Measurements from ENCODE around the gene RPL4. TPM values are rescaled to one million over a fixed set of nuclear protein-coding genes. Genes with fewer than 3 reads are reported as not detected.

Gene RPL4
- total RNA-seq: 1,000 to 10,000 TPM; 4,419 to 4,492 TPM
- polyA plus RNA-seq: 1,182 TPM

DNA sequence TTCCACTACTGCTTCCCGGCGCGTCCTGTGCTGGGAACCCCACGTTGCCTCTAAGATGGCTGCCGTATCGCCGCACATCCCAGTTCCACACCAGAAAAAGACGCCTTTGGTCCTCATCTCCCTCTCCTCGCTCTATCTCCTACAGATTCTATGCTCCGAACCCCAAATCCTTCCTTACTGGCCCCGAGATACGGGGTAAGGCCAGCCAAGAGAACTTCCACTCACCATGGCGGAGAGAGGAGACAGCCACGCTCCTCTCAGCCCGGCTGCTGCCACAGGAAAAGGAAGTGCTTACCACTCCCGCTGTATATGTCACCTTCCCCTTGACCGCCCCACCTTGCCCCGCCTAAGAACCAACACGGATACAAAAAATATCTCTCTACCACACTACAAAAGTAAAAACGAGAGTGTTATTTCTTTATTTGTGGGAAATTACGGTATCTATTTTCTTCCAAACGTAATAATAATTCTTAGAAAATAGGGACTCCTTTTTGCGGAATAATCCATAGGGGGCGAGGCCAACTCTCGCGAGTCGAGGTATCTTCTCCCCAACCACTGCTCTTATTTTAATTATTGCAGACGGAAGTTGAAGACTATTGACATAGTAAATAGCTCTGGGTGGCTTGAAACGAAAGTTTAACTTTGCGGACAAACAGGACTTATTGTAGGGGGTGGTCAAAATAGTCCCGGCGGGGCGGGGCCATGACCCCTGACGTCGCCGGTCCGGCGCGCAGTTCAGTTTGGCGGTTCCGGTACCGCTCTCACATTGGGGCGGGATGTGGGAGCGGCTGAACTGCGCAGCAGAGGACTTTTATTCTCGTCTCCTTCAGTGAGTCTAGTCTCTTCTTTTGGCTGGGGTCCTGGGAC, at the start of gene RPL4, which contains the start of gene ZWILCH:
TSS of gene RPL4 (minus strand) at position 293 of the 867 bp plus-strand sequence. CDS start at position 228, 65 bp downstream.
TSS of gene ZWILCH (plus strand) at position 764 of the 867 bp plus-strand sequence. CDS start at position 777, 13 bp downstream.
- peaks cover 8 to 56% (median 12%) of the 10 kb centered on the region in 3 donors for H3K36me3 Mint-ChIP-seq
- H3K27me3 ChIP-seq (ENCODE audit: insufficient read depth, low read length, poor library complexity, severe bottlenecking): no peaks in the 10 kb centered on the region
- POLR2A ChIA-PET: interaction anchor here (0.6 to 1.4 kb wide), 9 partner anchors 8 to 770 kb away, joined by 3 to 5 read pairs (median 3); partner anchors contain the start of genes MAP2K1 and SNAPC5
- peaks cover 43 to 66% (median 56%) of the 10 kb centered on the region in 3 donors for H3K4me1 Mint-ChIP-seq
- CTCF ChIA-PET: interaction anchor here (1.0 to 2.6 kb wide), 3 partner anchors 10 to 118 kb away, joined by 3 to 9 read pairs (median 3); partner anchors contain the start of gene MAP2K1
- H3K27ac ChIP-seq (ENCODE audit: low read depth, low read length): peak within 1 kb of the TSS; percentile 96
- peaks cover 27% of the 10 kb centered on the region for H3K4me1 ChIP-seq (ENCODE audit: insufficient read depth, low read length)
- no peaks in the 10 kb centered on the region for H3K9me3 Mint-ChIP-seq
- DNase-seq: peak; percentile 75 to 88 (median 85)
- H3K9me3 ChIP-seq (ENCODE audit: low read length): no peaks in the 10 kb centered on the region
- peak within 1 kb of the TSS; percentile 93 to 100 (median 98) for H3K27ac Mint-ChIP-seq
- peak within 1 kb of the TSS; percentile 93 to 100 (median 98) for H3K4me3 Mint-ChIP-seq
- peaks cover 35% of the 10 kb centered on the region for H3K36me3 ChIP-seq (ENCODE audit: insufficient read depth, low read length)
- peaks cover 0 to 6% of the 10 kb centered on the region in 2 donors for H3K27me3 Mint-ChIP-seq
- peak within 1 kb of the TSS; percentile 69 for H3K4me3 ChIP-seq (ENCODE audit: low read length)

GRCh38 chr15:66545255-66545654, 40.6 kb upstream of the RPL4 start:
- Histone ChIP-seq H3K4me1 (ENCODE audit: insufficient read depth, low read length) (no peaks in the 10 kb centered on the region), H3K4me3 (ENCODE audit: low read length) (no peak overlapping the region), H3K27me3 (ENCODE audit: insufficient read depth, low read length, poor library complexity, severe bottlenecking) (no peaks in the 10 kb centered on the region), H3K36me3 (ENCODE audit: insufficient read depth, low read length) (peaks cover 9% of the 10 kb centered on the region), H3K27ac (ENCODE audit: low read depth, low read length) (no peak overlapping the region), H3K9me3 (ENCODE audit: low read length) (no peaks in the 10 kb centered on the region)
- no peak overlapping the region for H3K27ac Mint-ChIP-seq
- POLR2A ChIA-PET: no interaction called here
- H3K36me3 Mint-ChIP-seq: peaks cover 11 to 36% (median 21%) of the 10 kb centered on the region in 3 donors
- DNase-seq: no peak
- no peaks in the 10 kb centered on the region for H3K9me3 Mint-ChIP-seq
- CTCF ChIA-PET: no interaction called here
- H3K4me3 Mint-ChIP-seq: no peak overlapping the region
- H3K4me1 Mint-ChIP-seq: no peaks in the 10 kb centered on the region
- no peaks in the 10 kb centered on the region for H3K27me3 Mint-ChIP-seq

- no peaks in the 10 kb centered on the region for H3K4me1 Mint-ChIP-seq
- Histone ChIP-seq H3K36me3 (ENCODE audit: insufficient read depth, low read length) (peaks cover 9% of the 10 kb centered on the region), H3K27ac (ENCODE audit: low read depth, low read length) (no peak overlapping the region), H3K4me1 (ENCODE audit: insufficient read depth, low read length) (no peaks in the 10 kb centered on the region), H3K9me3 (ENCODE audit: low read length) (no peaks in the 10 kb centered on the region), H3K27me3 (ENCODE audit: insufficient read depth, low read length, poor library complexity, severe bottlenecking) (no peaks in the 10 kb centered on the region), H3K4me3 (ENCODE audit: low read length) (no peak overlapping the region)
- CTCF ChIA-PET: no interaction called here
- H3K27me3 Mint-ChIP-seq: no peaks in the 10 kb centered on the region
- peaks cover 19 to 41% (median 24%) of the 10 kb centered on the region in 3 donors for H3K36me3 Mint-ChIP-seq
- H3K27ac Mint-ChIP-seq: no peak overlapping the region
- no peak for DNase-seq
- POLR2A ChIA-PET: no interaction called here
- no peaks in the 10 kb centered on the region for H3K9me3 Mint-ChIP-seq
- no peak overlapping the region for H3K4me3 Mint-ChIP-seq
These were observed 38.2 kb upstream of the RPL4 start for GRCh38 chr15:66542896-66543295.

- DNase-seq: no peak
- Mint-ChIP-seq H3K27ac (no peak overlapping the region), H3K9me3 (no peaks in the 10 kb centered on the region), H3K4me1 (no peaks in the 10 kb centered on the region), H3K36me3 (peaks cover 12 to 54% (median 17%) of the 10 kb centered on the region in 3 donors), H3K27me3 (no peaks in the 10 kb centered on the region), H3K4me3 (no peak overlapping the region)
- ChIA-PET CTCF (no interaction called here), POLR2A (no interaction called here)
- H3K27me3 ChIP-seq (ENCODE audit: insufficient read depth, low read length, poor library complexity, severe bottlenecking): no peaks in the 10 kb centered on the region
- H3K4me1 ChIP-seq (ENCODE audit: insufficient read depth, low read length): no peaks in the 10 kb centered on the region
- H3K9me3 ChIP-seq (ENCODE audit: low read length): no peaks in the 10 kb centered on the region
- H3K4me3 ChIP-seq (ENCODE audit: low read length): no peak overlapping the region
- H3K27ac ChIP-seq (ENCODE audit: low read depth, low read length): no peak overlapping the region
- no peaks in the 10 kb centered on the region for H3K36me3 ChIP-seq (ENCODE audit: insufficient read depth, low read length)
These were observed 30.4 kb upstream of the RPL4 start for GRCh38 chr15:66535056-66535455.

DNA sequence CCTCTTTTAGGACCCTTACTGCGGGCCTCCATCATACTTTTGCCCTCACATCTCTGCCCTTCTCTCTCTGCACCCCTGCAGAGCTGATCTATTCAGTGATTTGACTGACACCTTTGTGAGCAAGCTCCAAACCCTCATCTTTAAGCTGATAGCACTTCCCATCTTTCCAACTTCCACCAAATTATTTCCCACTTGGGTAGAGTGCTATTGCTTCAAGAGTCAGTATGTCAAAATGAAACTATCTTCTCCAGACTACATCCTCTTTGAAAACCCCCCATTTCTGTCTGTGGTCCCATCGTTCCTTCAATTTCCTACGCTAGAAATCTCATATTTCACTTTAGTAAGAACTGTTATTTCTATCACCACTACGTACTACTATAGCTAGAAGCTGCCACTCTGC, 20.2 kb upstream of the RPL4 start:
- Mint-ChIP-seq H3K36me3 (peaks cover 9 to 64% (median 14%) of the 10 kb centered on the region in 3 donors), H3K9me3 (no peaks in the 10 kb centered on the region), H3K4me3 (no peak overlapping the region), H3K27ac (peak overlapping the region in 3 of 8 donors; percentile 62 to 83 (median 79)), H3K27me3 (no peaks in the 10 kb centered on the region), H3K4me1 (peaks cover 0 to 1% (median 0%) of the 10 kb centered on the region in 3 donors)
- ChIA-PET CTCF (interaction anchor here (0.9 to 1.3 kb wide), 2 partner anchors 19 to 26 kb away, joined by 3 to 4 read pairs; partner anchors contain the start of gene ZWILCH), POLR2A (no interaction called here)
- H3K4me3 ChIP-seq (ENCODE audit: low read length): no peak overlapping the region
- no peaks in the 10 kb centered on the region for H3K4me1 ChIP-seq (ENCODE audit: insufficient read depth, low read length)
- H3K27me3 ChIP-seq (ENCODE audit: insufficient read depth, low read length, poor library complexity, severe bottlenecking): no peaks in the 10 kb centered on the region
- H3K9me3 ChIP-seq (ENCODE audit: low read length): no peaks in the 10 kb centered on the region
- no peak for DNase-seq
- peaks cover 3% of the 10 kb centered on the region for H3K36me3 ChIP-seq (ENCODE audit: insufficient read depth, low read length)
- no peak overlapping the region for H3K27ac ChIP-seq (ENCODE audit: low read depth, low read length)

DNA sequence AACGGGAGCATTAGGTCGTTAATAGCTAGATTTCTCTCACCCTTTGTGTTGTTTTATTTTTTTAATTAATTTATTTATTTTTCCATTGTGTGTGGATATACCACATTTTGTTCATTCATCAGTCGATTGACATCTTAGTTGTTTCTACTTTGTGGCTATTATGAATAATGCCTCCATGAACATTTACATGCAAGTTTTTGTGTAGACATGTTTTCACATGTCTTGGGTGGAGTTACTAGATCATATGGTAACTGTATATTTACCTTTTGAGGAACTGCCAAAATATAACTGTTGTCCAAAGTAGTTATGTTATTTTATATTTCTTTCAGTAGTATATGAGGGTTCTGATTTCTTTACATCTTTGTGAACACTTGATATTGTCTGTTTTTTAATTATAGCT, 19.3 kb upstream of the RPL4 start:
- Mint-ChIP-seq H3K4me1 (peaks cover 0 to 1% (median 0%) of the 10 kb centered on the region in 3 donors), H3K27me3 (no peaks in the 10 kb centered on the region), H3K4me3 (no peak overlapping the region), H3K27ac (no peak overlapping the region), H3K36me3 (peaks cover 5 to 59% (median 7%) of the 10 kb centered on the region in 3 donors), H3K9me3 (no peaks in the 10 kb centered on the region)
- CTCF ChIA-PET: interaction anchor here (0.9 to 1.3 kb wide), 2 partner anchors 19 to 25 kb away, joined by 3 to 4 read pairs; partner anchors contain the start of gene ZWILCH
- no peak for DNase-seq
- Histone ChIP-seq H3K4me3 (ENCODE audit: low read length) (no peak overlapping the region), H3K27me3 (ENCODE audit: insufficient read depth, low read length, poor library complexity, severe bottlenecking) (no peaks in the 10 kb centered on the region), H3K4me1 (ENCODE audit: insufficient read depth, low read length) (no peaks in the 10 kb centered on the region), H3K36me3 (ENCODE audit: insufficient read depth, low read length) (no peaks in the 10 kb centered on the region), H3K27ac (ENCODE audit: low read depth, low read length) (no peak overlapping the region), H3K9me3 (ENCODE audit: low read length) (no peaks in the 10 kb centered on the region)
- POLR2A ChIA-PET: no interaction called here

DNA sequence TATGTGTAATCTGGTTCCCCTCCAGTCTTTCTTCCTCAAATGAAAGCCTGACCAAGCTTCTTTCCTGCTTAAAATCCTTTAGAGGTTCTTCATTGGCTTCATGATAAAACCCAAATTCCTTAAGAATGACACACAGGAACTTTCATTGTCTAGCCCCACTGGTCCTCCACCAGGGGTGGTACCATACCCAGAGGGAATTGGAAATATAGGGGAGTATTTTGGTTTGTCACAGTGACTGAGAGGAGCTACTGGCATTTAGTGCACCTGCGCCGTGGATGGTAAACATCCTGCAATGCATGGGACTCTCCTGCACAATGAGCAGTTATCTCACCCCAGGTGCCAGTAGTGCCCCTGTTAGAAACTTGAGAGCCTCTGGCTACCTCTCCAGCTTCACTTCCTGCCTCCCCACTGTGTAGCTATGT, 11.3 kb upstream of the RPL4 start:
- no peaks in the 10 kb centered on the region for H3K4me1 ChIP-seq (ENCODE audit: insufficient read depth, low read length)
- Mint-ChIP-seq H3K27me3 (no peaks in the 10 kb centered on the region), H3K4me1 (no peaks in the 10 kb centered on the region), H3K36me3 (peaks cover 4 to 40% (median 7%) of the 10 kb centered on the region in 3 donors), H3K27ac (no peak overlapping the region), H3K4me3 (no peak overlapping the region), H3K9me3 (no peaks in the 10 kb centered on the region)
- POLR2A ChIA-PET: no interaction called here
- CTCF ChIA-PET: no interaction called here
- H3K9me3 ChIP-seq (ENCODE audit: low read length): no peaks in the 10 kb centered on the region
- no peak overlapping the region for H3K4me3 ChIP-seq (ENCODE audit: low read length)
- no peaks in the 10 kb centered on the region for H3K27me3 ChIP-seq (ENCODE audit: insufficient read depth, low read length, poor library complexity, severe bottlenecking)
- no peak for DNase-seq
- H3K27ac ChIP-seq (ENCODE audit: low read depth, low read length): no peak overlapping the region
- H3K36me3 ChIP-seq (ENCODE audit: insufficient read depth, low read length): peaks cover 5% of the 10 kb centered on the region

DNA sequence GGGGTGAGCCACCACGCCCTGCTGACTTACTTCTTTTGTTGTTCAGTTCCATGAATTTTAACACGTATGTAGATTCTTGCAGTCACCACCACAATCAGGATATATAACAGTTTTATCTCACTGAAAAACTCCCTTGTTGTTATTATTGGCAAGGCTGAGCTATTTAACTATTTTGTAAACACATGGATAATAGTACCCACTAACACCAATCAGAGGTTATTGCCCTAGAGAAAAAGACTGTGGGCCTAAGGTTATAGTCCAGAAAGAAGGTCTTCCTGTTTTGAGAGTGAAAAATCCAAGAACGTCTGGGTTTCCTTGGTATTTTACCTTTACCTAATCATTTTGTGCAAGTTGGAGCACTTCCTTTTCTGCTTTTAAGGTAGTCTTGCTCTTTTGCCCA, 9.9 kb upstream of the RPL4 start:
- no peak overlapping the region for H3K27ac Mint-ChIP-seq
- Histone ChIP-seq H3K4me1 (ENCODE audit: insufficient read depth, low read length) (no peaks in the 10 kb centered on the region), H3K27ac (ENCODE audit: low read depth, low read length) (no peak overlapping the region), H3K36me3 (ENCODE audit: insufficient read depth, low read length) (peaks cover 5% of the 10 kb centered on the region), H3K4me3 (ENCODE audit: low read length) (no peak overlapping the region), H3K9me3 (ENCODE audit: low read length) (no peaks in the 10 kb centered on the region), H3K27me3 (ENCODE audit: insufficient read depth, low read length, poor library complexity, severe bottlenecking) (no peaks in the 10 kb centered on the region)
- H3K36me3 Mint-ChIP-seq: peaks cover 4 to 35% (median 7%) of the 10 kb centered on the region in 3 donors
- ChIA-PET CTCF (interaction anchor here (0.8 to 1.6 kb wide), 2 partner anchors 9 to 17 kb away, joined by 3 read pairs; partner anchors contain the start of genes SNAPC5 and ZWILCH), POLR2A (no interaction called here)
- H3K4me1 Mint-ChIP-seq: no peaks in the 10 kb centered on the region
- no peaks in the 10 kb centered on the region for H3K27me3 Mint-ChIP-seq
- no peak for DNase-seq
- H3K4me3 Mint-ChIP-seq: no peak overlapping the region
- H3K9me3 Mint-ChIP-seq: no peaks in the 10 kb centered on the region

Measured in CD8-positive, alpha-beta memory T cell (primary cell).